K562 (cell line): ENCODE measurements around the gene AMH. TPM values are rescaled to one million over a fixed set of nuclear protein-coding genes. Genes with fewer than 3 reads are reported as not detected.

Experiments used
- ATAC-seq: fragments of 200-7000 bp; cut with Tn5 transposase; 3 replicates; pipeline ENCODE4 v1.9.1; 2020; ENCODE audit warnings: moderate library complexity
- BruUV-seq: library from RNA; stranded (reverse); fragments of 400-500 nt; replicated peaks from 2 replicates; lab custom pipeline; 2021; lab: Mats Ljungman, UMichigan
- CTCF ChIA-PET: fragments of 300-600 bp; formaldehyde crosslinking; extraction: SDS; loops from one replicate; lab custom pipeline; 2021; ENCODE audit warnings: low intra/inter-chr PET ratio; lab: Yijun Ruan, JAX
- POLR2A ChIA-PET: fragments of 300-600, 350-650 bp; sonication (Branson Sonifier 250); formaldehyde crosslinking; extraction: SDS; loops from one replicate; lab custom pipeline; 2021; ENCODE audit warnings: antibody characterized with exemption, inconsistent platforms; lab: Yijun Ruan, JAX
- DNase-seq, 4 experiments: peaks; one replicate each; pipeline versions ENCODE4 v3.0.0 to v3.0.0-alpha.2; 2011 to 2018; ENCODE audit warnings: low spot score in 3 of 4, mixed read lengths in 3 of 4; ENCODE audit errors: extremely low read depth in 1 of 4
- FAIRE-seq: peaks from 2 replicates; lab custom pipeline; 2011; peaks lifted over from hg19 to GRCh38; lab: Jason Lieb, UNC
- H2AFZ ChIP-seq: 2 replicates; pipeline ENCODE4 v1.6.0; 2011; ENCODE audit warnings: low read depth, low read length, control low read depth, inconsistent platforms
- H3K27ac ChIP-seq: fragments of 200-600 bp; 3 replicates; pipeline ENCODE4 v1.8.0; 2011; ENCODE audit warnings: low read depth, mild to moderate bottlenecking, control low read depth, inconsistent platforms, low read length, moderate library complexity, mixed read lengths; ENCODE audit errors: extremely low read depth
- H3K27me3 ChIP-seq, 2 experiments: fragments of 300-600 bp in 1 of 2; 2 replicates in 1 of 2; 3 replicates in 1 of 2; pipeline versions ENCODE4 v1.6.0 to v1.8.0; 2011; ENCODE audit warnings: inconsistent platforms in 2 of 2, low read length in 2 of 2, mild to moderate bottlenecking in 1 of 2, mixed read lengths in 1 of 2, moderate library complexity in 1 of 2; ENCODE audit not compliant: control insufficient read depth in 2 of 2, insufficient read depth in 2 of 2
- H3K36me3 ChIP-seq: fragments of 300-600 bp; 3 replicates; pipeline ENCODE4 v1.8.0; 2011; ENCODE audit warnings: mild to moderate bottlenecking, low read length, inconsistent platforms; ENCODE audit not compliant: control insufficient read depth, insufficient read depth
- H3K4me1 ChIP-seq, 2 experiments: fragments of 200-600 bp in 1 of 2; replicated peaks in 1 of 2; 2 replicates in 1 of 2; 3 replicates in 1 of 2; pipeline versions ENCODE4 v1.5.1 to v1.8.0; 2011; ENCODE audit warnings: inconsistent platforms in 2 of 2, low read length in 2 of 2, mild to moderate bottlenecking in 1 of 2, mixed read lengths in 1 of 2, moderate library complexity in 1 of 2; ENCODE audit not compliant: control insufficient read depth in 2 of 2, insufficient read depth in 2 of 2
- H3K4me2 ChIP-seq: 2 replicates; pipeline ENCODE4 v1.6.1; 2011; ENCODE audit warnings: low read length, control low read depth, inconsistent platforms, mixed read lengths; ENCODE audit not compliant: insufficient read depth
- H3K4me3 ChIP-seq: fragments of 200-600 bp; sonication (generic), shearing (Covaris generic); 2 replicates; pipeline ENCODE4 v1.5.1; 2016; ENCODE audit warnings: control low read depth, inconsistent platforms
- H3K79me2 ChIP-seq: fragments of 200-600 bp; 3 replicates; pipeline ENCODE4 v1.8.0; 2011; ENCODE audit warnings: low read length, inconsistent platforms; ENCODE audit not compliant: control insufficient read depth, insufficient read depth
- H3K9ac ChIP-seq, 2 experiments: 2 replicates each; pipeline versions ENCODE4 v1.6.0 to v1.6.1; 2011; ENCODE audit warnings: low read depth in 2 of 2, low read length in 2 of 2, control low read depth in 1 of 2, inconsistent platforms in 1 of 2, mild to moderate bottlenecking in 1 of 2, mixed read lengths in 1 of 2; ENCODE audit not compliant: insufficient read depth in 1 of 2
- H3K9me1 ChIP-seq: one replicate; pipeline ENCODE4 v1.6.0; 2011; ENCODE audit warnings: inconsistent platforms, mild to moderate bottlenecking, low read length, moderate library complexity; ENCODE audit not compliant: control insufficient read depth, insufficient read depth
- H3K9me3 ChIP-seq: replicated peaks from 2 replicates; pipeline ENCODE4 v1.5.1; 2011; ENCODE audit warnings: low read depth, low read length, inconsistent platforms; ENCODE audit not compliant: control insufficient read depth, insufficient read depth
- H4K20me1 ChIP-seq: replicated peaks from 2 replicates; pipeline ENCODE4 v1.6.1; 2011; ENCODE audit warnings: low read length, inconsistent platforms, mixed read lengths; ENCODE audit not compliant: control insufficient read depth, insufficient read depth
- CTCF ChIP-seq, 3 experiments: IDR thresholded peaks in 2 of 3; conservative IDR thresholded peaks in 1 of 3; 2 replicates each; pipeline ENCODE4 v1.5.1; 2011 to 2012; ENCODE audit warnings: low read length in 3 of 3, mild to moderate bottlenecking in 3 of 3, control low read depth in 2 of 3, improper control_type of control experiment in 1 of 3, inconsistent platforms in 1 of 3, low read depth in 1 of 3, mixed read lengths in 1 of 3, moderate library complexity in 1 of 3; ENCODE audit not compliant: insufficient read depth in 2 of 3
- HIVEP1 ChIP-seq: fragments of 250-450 bp; sonication (Bioruptor Pico); IDR thresholded peaks from 2 replicates; pipeline ENCODE4 v1.4.0; 2020; ENCODE audit warnings: mild to moderate bottlenecking
- HOXB6 ChIP-seq: fragments of 250-450 bp; sonication (Bioruptor Pico); IDR thresholded peaks from 2 replicates; pipeline ENCODE4 v1.5.1; 2022; ENCODE audit warnings: mild to moderate bottlenecking, borderline replicate concordance
- IRF2 ChIP-seq: sonication (generic); formaldehyde crosslinking; IDR thresholded peaks from 2 replicates; pipeline ENCODE4 v1.8.1; 2022; ENCODE audit warnings: mild to moderate bottlenecking, missing genetic modification reagents
- KLF1 ChIP-seq: fragments of 450-650 bp; IDR thresholded peaks from 2 replicates; pipeline ENCODE4 v1.6.1; 2016; ENCODE audit warnings: missing genetic modification characterization, missing compliant biosample characterization
- SMARCB1 ChIP-seq: IDR thresholded peaks from 2 replicates; pipeline ENCODE4 v1.6.1; 2011; ENCODE audit warnings: improper control_type of control experiment, low read depth; ENCODE audit not compliant: insufficient read length
- ZNF121 ChIP-seq: sonication (generic); formaldehyde crosslinking; conservative IDR thresholded peaks from 2 replicates; pipeline ENCODE4 v1.8.0; 2022; ENCODE audit warnings: missing genetic modification reagents
- ZNF609 ChIP-seq: sonication (generic); formaldehyde crosslinking; IDR thresholded peaks from 2 replicates; pipeline ENCODE4 v1.8.1; 2023; ENCODE audit warnings: missing genetic modification reagents, mild to moderate bottlenecking, borderline replicate concordance
- WGBS: fragments of 100-300 bp; shearing (Covaris generic); methylation state at CpG from one replicate; pipeline ENCODE4 v1.1.6; 2016; ENCODE audit warnings: low coverage, mixed read lengths; ENCODE audit not compliant: insufficient coverage; ENCODE audit errors: missing lambda C conversion rate; 5-methylcytosine and 5-hydroxymethylcytosine counted together
- in situ Hi-C: fragments of 300-500 bp; cut with MboI; formaldehyde crosslinking; loops from 4 replicates; pipeline ENCODE4 v1.15.0; 2018; ENCODE audit warnings: inconsistent platforms, mixed read lengths
- intact Hi-C: fragments of 100-400 bp; cut with micrococcal nuclease; formaldehyde crosslinking; loops from 2 replicates; pipeline ENCODE4 v1.14.2; 2022
- polyA plus RNA-seq, 8 experiments: library from polyadenylated mRNA; depleted of rRNA in 4 of 8; stranded (reverse) in 5 of 8; unstranded in 3 of 8; fragments of >200 nt; fragmentation: Nextera tagmentation in 2 of 8; fragmentation: Illumina TruSeq in 1 of 8; extraction: Ambion mirVana in 2 of 8; extraction: Trizol in 1 of 8; gene quantifications; 2 replicates each; pipeline versions ENCODE4 v1.2.1 to v1.2.3, GENCODE V29; 2011 to 2014; ENCODE audit warnings: inconsistent platforms in 1 of 8, missing spikeins in 1 of 8
- total RNA-seq, 7 experiments: library from RNA; depleted of rRNA in 6 of 7; stranded (reverse); fragments of >200 nt in 6 of 7; fragmentation: Illumina TruSeq in 2 of 7; extraction: Trizol in 2 of 7; gene quantifications; 2 replicates each; pipeline versions ENCODE4 v1.2.1 to v1.2.3, GENCODE V29; 2011 to 2021; ENCODE audit warnings: low replicate concordance in 1 of 7

The AMH gene
- total and polyA plus RNA-seq, 9 of the 15 experiments (the other 6 are each of a cell fraction or from before 2014, with no cell fraction given) = 0.29 to 27.4 (median 2.6) TPM; not detected in 2

GRCh38 chr19:2254064-2254872 lies 5.1 kb downstream of the AMH start:
- H2AFZ ChIP-seq = no peak overlapping the region
- ATAC-seq (no peak), DNase-seq (no peak), FAIRE-seq (no peak)
- H3K79me2 ChIP-seq = no peaks in the 10 kb centered on the region
- H3K36me3 ChIP-seq = peaks cover 2% of the 10 kb centered on the region; the same call in 1 of the 3 replicates
- no TSS peak for BruUV-seq
- in situ Hi-C loops = no loop called here
- H3K9me1 ChIP-seq = no peaks in the 10 kb centered on the region
- ChIA-PET CTCF (no interaction called here), POLR2A (interaction anchor here (0.6 to 1.7 kb wide), 6 partner anchors 8 to 21 kb away, joined by 3 to 9 read pairs (median 6); no protein-coding TSS in a partner anchor)
- H3K27ac ChIP-seq = no peak overlapping the region
- no peak overlapping the region for H3K4me2 ChIP-seq
- intact Hi-C loops = no loop called here
- peak overlapping the region in 1 of 2 experiments; percentile 52; a peak in 1 of 4 replicates for H3K9ac ChIP-seq
- TF ChIP-seq ZNF121 (CRISPR knock-in tag) (peak; percentile 68), CTCF (IDR thresholded peaks at IDR 0.05 in 2 of 3, conservative IDR thresholded peaks at IDR 0.05 in 1 of 3; ENCODE audit: insufficient read depth in 2 of 3, low read depth in 1 of 3, low read length in 3 of 3) (peak in 2 of 3 experiments; percentile 9 to 28; a peak in 1 of 6 replicates), SMARCB1 (no peak), ZNF609 (no peak), HOXB6 (CRISPR knock-in tag) (no peak), KLF1 (tag) (no peak), HIVEP1 (CRISPR knock-in tag) (no peak), IRF2 (CRISPR knock-in tag) (no peak)
- H3K4me1 ChIP-seq = peaks cover 0 to 64% of the 10 kb centered on the region in 2 experiments; a peak in 2 of 5 replicates
- H3K9me3 ChIP-seq = no peaks in the 10 kb centered on the region
- no peaks in the 10 kb centered on the region for H3K27me3 ChIP-seq
- H4K20me1 ChIP-seq = no peaks in the 10 kb centered on the region
- H3K4me3 ChIP-seq = no peak overlapping the region
- WGBS = 64% methylated on average over 17 of the region's 20 CpGs
